ENCODE measurements around the gene MAPKAP1.

MAPKAP1 gene

DNA sequence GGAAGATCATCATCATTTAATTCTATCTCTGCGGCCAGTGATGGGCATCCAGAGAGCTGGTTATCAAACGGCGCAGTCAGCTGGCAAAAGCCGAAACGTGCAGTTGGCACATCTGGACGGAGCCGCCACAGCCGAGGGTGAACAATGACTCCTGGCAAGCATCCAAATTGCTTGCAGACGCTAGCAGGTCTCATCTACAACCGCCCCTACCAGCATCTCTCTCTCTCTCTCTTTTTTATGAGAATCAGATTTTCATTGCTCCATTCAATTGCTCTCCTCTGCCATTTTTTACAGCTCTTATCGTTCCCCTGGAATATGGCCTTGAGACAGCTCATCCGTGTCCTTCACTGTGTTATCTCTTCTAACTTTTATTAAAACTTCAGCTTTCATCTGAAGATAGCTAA, 165.2 kb downstream of the MAPKAP1 start:
- Histone ChIP-seq H3K9me3 (ENCODE audit: low read depth, low read length) (no peaks in the 10 kb centered on the region), H3K4me3 (no peak overlapping the region), H3K27ac (no peak overlapping the region), H3K9ac (ENCODE audit: insufficient read length) (no peak overlapping the region), H3K36me3 (ENCODE audit: insufficient read depth, low read length) (no peaks in the 10 kb centered on the region; the same call in 1 of the 2 replicates)
- no peak for DNase-seq (ENCODE audit: low read depth, low spot score)
- TF ChIP-seq EZH2 (IDR thresholded peaks at IDR 0.05) (no peak), FOXP2 (optimal IDR thresholded peaks at IDR 0.05; ENCODE audit: control extremely low read depth, extremely low read length, insufficient read depth) (no peak), POLR2AphosphoS5 (IDR thresholded peaks at IDR 0.05; ENCODE audit: borderline replicate concordance, low read depth, low read length) (no peak)

DNA sequence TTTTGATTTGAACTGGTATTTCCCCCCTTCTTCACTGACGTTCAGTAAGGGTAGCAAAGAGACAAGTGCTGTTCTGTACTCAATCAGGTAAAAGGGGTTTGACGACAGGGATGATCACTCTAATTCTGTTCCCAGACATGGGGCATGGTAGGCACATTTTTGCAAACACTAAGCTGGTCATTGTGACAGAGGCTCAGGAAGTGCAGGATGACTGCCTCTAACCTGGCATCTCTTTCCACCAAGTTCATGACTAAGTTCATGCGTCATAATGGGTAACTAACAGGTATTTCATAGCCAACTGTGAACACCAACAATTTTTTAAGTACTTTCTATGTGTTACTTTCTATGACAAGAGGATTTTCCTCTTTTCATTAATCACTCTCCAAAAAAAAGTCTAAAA, 166.5 kb downstream of the MAPKAP1 start:
- no peak for TF ChIP-seq FOXP2 (optimal IDR thresholded peaks at IDR 0.05; ENCODE audit: control extremely low read depth, extremely low read length, insufficient read depth)
- TF ChIP-seq POLR2AphosphoS5 (IDR thresholded peaks at IDR 0.05; ENCODE audit: borderline replicate concordance, low read depth, low read length) = no peak
- no peaks in the 10 kb centered on the region for H3K9me3 ChIP-seq (ENCODE audit: low read depth, low read length)
- H3K27ac ChIP-seq = no peak overlapping the region
- H3K9ac ChIP-seq (ENCODE audit: insufficient read length) = no peak overlapping the region
- no peak for DNase-seq (ENCODE audit: low read depth, low spot score)
- H3K36me3 ChIP-seq (ENCODE audit: insufficient read depth, low read length) = no peaks in the 10 kb centered on the region
- no peak overlapping the region for H3K4me3 ChIP-seq

DNA sequence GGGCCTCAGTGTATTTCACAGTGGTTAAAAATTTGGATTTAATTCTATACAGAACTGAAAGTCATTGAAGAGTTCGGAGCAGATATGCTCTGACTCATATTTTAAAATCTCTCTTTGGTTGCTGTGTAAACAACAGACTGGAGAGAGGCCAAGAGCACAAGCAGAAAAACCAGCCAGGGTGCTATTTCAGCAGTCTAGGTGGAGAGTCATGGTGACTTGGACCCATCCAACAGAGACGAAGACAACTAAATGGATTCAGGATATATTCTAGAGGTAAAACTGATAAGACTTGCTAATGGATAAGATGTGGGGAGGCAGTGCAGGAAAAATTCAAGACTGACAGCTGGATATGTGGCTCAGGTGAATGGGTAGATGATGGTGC, 168.9 kb downstream of the MAPKAP1 start:
- Histone ChIP-seq H3K9me3 (ENCODE audit: low read depth, low read length) (no peaks in the 10 kb centered on the region), H3K27ac (no peak overlapping the region), H3K4me3 (no peak overlapping the region), H3K9ac (ENCODE audit: insufficient read length) (no peak overlapping the region), H3K36me3 (ENCODE audit: insufficient read depth, low read length) (no peaks in the 10 kb centered on the region)
- no peak for DNase-seq (ENCODE audit: low read depth, low spot score)
- TF ChIP-seq FOXP2 (optimal IDR thresholded peaks at IDR 0.05; ENCODE audit: control extremely low read depth, extremely low read length, insufficient read depth) = no peak
- TF ChIP-seq EZH2 (IDR thresholded peaks at IDR 0.05) = no peak
- no peak for TF ChIP-seq POLR2AphosphoS5 (IDR thresholded peaks at IDR 0.05; ENCODE audit: borderline replicate concordance, low read depth, low read length)

DNA sequence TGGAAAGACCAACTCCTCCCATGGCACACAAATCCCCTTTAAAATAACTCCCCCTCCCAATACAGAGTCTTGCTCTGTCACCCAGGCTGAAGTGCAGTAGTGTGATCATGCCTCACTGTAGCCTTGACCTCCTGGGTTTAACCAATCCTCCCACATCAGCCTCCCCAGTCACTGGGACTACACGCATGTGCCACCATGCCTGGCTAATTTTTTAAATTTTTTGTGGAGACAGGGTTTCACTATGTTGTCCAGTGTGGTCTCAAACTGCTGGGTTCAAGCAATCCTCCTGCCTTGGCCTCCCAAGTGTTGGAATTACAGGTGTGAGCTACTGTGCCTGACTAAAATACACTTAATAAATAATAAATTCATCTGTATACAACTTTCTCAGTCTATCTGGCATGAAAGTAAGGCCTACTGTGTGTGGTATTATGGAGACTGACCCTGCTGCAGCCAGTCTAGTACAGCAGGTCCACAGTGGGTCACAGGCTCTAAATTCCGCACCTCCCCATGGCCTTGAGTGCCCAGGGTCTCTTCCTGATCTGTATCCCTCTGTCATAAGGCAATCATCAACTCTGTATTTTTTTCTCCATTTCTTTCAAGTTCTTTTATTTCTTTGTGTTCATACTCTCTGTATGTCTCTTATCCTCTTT, 169.4 kb downstream of the MAPKAP1 start:
- Histone ChIP-seq H3K9ac (ENCODE audit: insufficient read length) (no peak overlapping the region), H3K27ac (no peak overlapping the region), H3K9me3 (ENCODE audit: low read depth, low read length) (no peaks in the 10 kb centered on the region), H3K4me3 (no peak overlapping the region), H3K36me3 (ENCODE audit: insufficient read depth, low read length) (no peaks in the 10 kb centered on the region)
- TF ChIP-seq POLR2AphosphoS5 (IDR thresholded peaks at IDR 0.05; ENCODE audit: borderline replicate concordance, low read depth, low read length) (no peak), EZH2 (IDR thresholded peaks at IDR 0.05) (no peak), FOXP2 (optimal IDR thresholded peaks at IDR 0.05; ENCODE audit: control extremely low read depth, extremely low read length, insufficient read depth) (no peak)
- DNase-seq (ENCODE audit: low read depth, low spot score) = no peak

DNA sequence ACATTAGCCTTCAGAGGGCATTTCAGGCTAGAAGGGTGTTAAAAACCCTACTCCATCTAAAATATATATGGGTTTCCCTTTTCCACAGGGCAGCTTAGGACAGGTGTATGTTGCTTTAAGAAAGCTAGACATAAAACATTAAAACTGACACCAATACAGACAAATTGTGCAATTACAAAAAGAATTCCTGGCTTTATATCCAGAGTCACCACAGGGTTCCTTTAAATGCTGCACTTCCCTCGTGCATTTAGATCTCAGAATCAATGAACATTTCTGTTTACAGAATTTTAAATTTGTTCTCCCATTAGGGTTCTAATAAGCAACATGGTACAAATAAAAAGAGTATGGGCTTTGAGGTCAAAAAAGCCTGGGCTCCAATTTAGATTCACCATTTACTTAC, 170.2 kb downstream of the MAPKAP1 start:
- no peak overlapping the region for H3K9ac ChIP-seq (ENCODE audit: insufficient read length)
- no peak overlapping the region for H3K27ac ChIP-seq
- no peaks in the 10 kb centered on the region for H3K9me3 ChIP-seq (ENCODE audit: low read depth, low read length)
- no peak overlapping the region for H3K4me3 ChIP-seq
- DNase-seq (ENCODE audit: low read depth, low spot score) = no peak
- no peaks in the 10 kb centered on the region for H3K36me3 ChIP-seq (ENCODE audit: insufficient read depth, low read length)
- no peak for TF ChIP-seq FOXP2 (optimal IDR thresholded peaks at IDR 0.05; ENCODE audit: control extremely low read depth, extremely low read length, insufficient read depth)
- no peak for TF ChIP-seq POLR2AphosphoS5 (IDR thresholded peaks at IDR 0.05; ENCODE audit: borderline replicate concordance, low read depth, low read length)
- TF ChIP-seq EZH2 (IDR thresholded peaks at IDR 0.05) = no peak

DNA sequence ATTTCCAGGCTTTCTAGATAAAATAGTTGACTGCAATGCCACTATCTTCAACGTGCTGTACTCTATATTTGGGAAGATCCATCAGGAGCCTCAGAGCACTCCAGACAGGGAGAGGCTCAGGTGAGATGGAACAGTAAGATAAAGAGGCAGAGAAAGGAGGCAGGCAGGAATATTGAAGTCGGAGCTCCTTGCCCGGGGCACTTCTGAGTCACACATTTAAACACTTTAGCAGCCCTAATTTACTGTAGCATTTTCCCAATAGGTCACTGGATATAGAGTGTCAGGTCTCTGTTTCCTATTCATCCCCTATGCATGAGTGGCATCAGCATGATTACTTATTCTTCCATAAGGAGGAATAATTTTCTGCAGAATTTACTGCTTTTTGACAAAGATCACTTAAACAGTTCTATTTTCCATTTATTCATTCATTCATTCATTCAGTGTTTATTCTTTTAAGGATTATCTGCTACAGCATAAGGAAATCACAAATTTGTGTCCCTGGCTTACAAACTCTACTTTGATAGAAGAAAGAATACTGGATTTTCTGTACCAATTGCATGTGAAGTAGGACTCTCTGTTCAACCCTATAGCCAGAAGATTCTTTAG, 170.7 kb downstream of the MAPKAP1 start:
- Histone ChIP-seq H3K9me3 (ENCODE audit: low read depth, low read length) (no peaks in the 10 kb centered on the region), H3K4me3 (no peak overlapping the region), H3K27ac (no peak overlapping the region), H3K36me3 (ENCODE audit: insufficient read depth, low read length) (no peaks in the 10 kb centered on the region), H3K9ac (ENCODE audit: insufficient read length) (no peak overlapping the region)
- TF ChIP-seq FOXP2 (optimal IDR thresholded peaks at IDR 0.05; ENCODE audit: control extremely low read depth, extremely low read length, insufficient read depth) (no peak), EZH2 (IDR thresholded peaks at IDR 0.05) (no peak), POLR2AphosphoS5 (IDR thresholded peaks at IDR 0.05; ENCODE audit: borderline replicate concordance, low read depth, low read length) (no peak)
- no peak for DNase-seq (ENCODE audit: low read depth, low spot score)

DNA sequence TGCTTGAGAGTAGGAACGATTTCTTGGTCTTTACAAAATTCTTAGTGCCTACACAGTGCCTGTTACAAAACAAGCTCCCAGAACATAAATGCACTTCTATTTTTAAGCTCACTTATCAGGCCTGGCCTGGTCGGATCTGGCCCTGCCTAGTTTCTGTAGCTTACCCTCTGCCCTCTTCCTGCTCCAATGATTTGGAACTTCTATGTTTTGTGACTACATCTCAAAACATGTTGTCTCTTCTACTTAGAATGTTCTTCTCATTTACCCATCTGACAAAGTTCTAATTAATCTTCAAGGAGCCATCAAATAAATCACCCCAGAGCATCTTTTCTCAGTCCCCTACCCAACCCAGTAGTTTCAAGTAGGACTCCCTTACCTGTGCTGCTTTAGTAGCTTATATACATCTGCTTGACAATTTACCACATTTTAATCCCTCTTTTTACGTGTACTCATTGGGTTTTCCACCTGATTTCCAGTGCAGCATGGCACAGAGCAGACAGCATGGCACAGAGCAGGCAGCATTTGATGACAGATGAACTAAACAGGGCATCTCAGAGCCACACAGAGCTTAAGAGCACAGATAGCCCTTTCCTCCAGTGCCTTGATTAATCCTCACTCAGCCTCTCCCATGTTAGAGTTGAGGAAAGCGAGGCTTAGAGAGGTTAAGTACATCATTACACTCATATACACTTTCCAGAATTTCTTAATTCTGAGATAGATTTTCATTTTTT, 171.9 kb downstream of the MAPKAP1 start:
- H3K9ac ChIP-seq (ENCODE audit: insufficient read length) = no peak overlapping the region
- H3K27ac ChIP-seq = no peak overlapping the region
- no peaks in the 10 kb centered on the region for H3K36me3 ChIP-seq (ENCODE audit: insufficient read depth, low read length)
- no peaks in the 10 kb centered on the region for H3K9me3 ChIP-seq (ENCODE audit: low read depth, low read length)
- DNase-seq (ENCODE audit: low read depth, low spot score) = no peak
- TF ChIP-seq FOXP2 (optimal IDR thresholded peaks at IDR 0.05; ENCODE audit: control extremely low read depth, extremely low read length, insufficient read depth) (no peak), POLR2AphosphoS5 (IDR thresholded peaks at IDR 0.05; ENCODE audit: borderline replicate concordance, low read depth, low read length) (no peak), EZH2 (IDR thresholded peaks at IDR 0.05) (no peak)
- no peak overlapping the region for H3K4me3 ChIP-seq

DNA sequence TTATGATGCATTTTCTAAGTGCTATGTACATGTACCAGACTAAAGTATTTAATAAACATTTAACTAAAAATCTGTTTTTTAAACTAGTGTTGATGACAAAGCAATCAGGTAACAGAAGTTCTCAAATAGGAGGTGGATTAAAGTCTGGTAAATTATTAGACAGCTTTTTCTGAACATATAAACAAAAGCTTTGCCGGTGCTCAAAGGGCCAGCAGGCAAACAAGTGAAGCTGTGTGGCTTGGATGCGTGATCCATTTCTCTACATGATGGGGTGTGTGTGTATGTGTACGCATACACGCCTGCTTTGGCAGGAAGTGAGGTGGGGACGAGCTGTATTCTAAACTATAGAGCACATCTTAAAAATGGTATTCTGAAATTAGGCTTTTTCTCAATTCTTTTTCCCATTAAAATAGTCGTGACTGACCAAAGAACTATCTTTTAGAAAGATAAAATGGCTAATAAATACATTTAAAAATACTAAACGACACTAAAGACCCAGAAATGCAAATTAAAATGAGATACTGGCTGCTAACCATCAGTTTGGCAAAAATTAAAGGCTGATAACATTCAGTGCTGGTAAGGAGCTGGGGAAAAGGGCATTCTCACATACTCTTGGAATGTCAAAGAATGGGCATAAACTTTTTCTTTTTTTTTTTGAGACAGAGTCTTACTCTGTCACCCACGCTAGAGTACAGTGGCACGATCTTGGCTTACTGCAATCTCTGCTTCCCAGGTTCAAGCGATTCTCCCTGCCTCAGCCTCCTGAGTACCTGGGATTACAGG, 174.0 kb downstream of the MAPKAP1 start:
- TF ChIP-seq EZH2 (IDR thresholded peaks at IDR 0.05) (no peak), FOXP2 (optimal IDR thresholded peaks at IDR 0.05; ENCODE audit: control extremely low read depth, extremely low read length, insufficient read depth) (no peak), POLR2AphosphoS5 (IDR thresholded peaks at IDR 0.05; ENCODE audit: borderline replicate concordance, low read depth, low read length) (no peak)
- Histone ChIP-seq H3K36me3 (ENCODE audit: insufficient read depth, low read length) (no peaks in the 10 kb centered on the region), H3K9me3 (ENCODE audit: low read depth, low read length) (no peaks in the 10 kb centered on the region), H3K9ac (ENCODE audit: insufficient read length) (no peak overlapping the region), H3K27ac (no peak overlapping the region), H3K4me3 (no peak overlapping the region)
- no peak for DNase-seq (ENCODE audit: low read depth, low spot score)
